ENCODE measurements around the gene TTC7B.

Gene TTC7B

DNA sequence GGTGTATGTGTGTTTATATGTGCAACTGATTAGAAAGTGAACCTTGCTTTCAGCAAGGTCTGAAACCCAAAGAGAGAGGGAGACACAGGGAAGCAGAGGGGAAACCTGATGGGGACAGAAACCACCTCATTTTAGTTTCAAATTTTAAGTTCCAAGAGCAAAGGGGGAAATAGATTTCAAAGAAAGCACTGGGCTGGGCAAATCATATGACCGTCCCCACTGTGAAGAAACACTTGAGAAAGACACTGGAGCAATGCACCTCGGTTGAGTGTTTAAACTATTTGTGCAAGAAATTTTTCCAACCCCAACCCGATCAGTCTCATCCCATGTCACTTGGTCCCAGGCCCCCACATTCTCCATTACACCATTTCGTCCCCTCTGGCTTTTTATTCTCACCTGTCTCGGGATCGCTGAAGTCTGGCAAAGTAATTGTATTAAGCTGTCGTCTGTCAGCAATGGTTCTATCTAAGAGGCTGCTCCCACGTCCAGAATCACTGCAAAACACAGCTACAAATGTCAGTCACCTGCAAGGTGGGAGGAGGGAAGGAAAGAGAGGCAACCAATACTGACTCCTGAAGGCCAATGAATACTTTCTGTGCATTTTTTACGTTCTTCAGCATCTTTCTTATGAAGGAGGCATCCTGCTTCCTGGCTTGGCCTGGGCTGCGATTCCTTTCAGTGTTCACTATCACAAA is 205.7 kb downstream of the TTC7B start:
- H3K4me3 ChIP-seq (replicated peaks in 1 of 2; ENCODE audit: low read depth in 2 of 2, low read length in 2 of 2) = no peak overlapping the region
- TF ChIP-seq, protein P1, sequence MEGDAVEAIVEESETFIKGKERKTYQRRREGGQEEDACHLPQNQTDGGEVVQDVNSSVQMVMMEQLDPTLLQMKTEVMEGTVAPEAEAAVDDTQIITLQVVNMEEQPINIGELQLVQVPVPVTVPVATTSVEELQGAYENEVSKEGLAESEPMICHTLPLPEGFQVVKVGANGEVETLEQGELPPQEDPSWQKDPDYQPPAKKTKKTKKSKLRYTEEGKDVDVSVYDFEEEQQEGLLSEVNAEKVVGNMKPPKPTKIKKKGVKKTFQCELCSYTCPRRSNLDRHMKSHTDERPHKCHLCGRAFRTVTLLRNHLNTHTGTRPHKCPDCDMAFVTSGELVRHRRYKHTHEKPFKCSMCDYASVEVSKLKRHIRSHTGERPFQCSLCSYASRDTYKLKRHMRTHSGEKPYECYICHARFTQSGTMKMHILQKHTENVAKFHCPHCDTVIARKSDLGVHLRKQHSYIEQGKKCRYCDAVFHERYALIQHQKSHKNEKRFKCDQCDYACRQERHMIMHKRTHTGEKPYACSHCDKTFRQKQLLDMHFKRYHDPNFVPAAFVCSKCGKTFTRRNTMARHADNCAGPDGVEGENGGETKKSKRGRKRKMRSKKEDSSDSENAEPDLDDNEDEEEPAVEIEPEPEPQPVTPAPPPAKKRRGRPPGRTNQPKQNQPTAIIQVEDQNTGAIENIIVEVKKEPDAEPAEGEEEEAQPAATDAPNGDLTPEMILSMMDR (IDR thresholded peaks at IDR 0.05; ENCODE audit: low read depth, low read length) = no peak
- no peak for DNase-seq (ENCODE audit: low read depth in 2 of 2)

GRCh38 chr14:90609376-90609775 is 206.9 kb downstream of the TTC7B start:
- TF ChIP-seq, protein P1 (IDR thresholded peaks at IDR 0.05; ENCODE audit: low read depth, low read length) = no peak
- no peak overlapping the region for H3K4me3 ChIP-seq (replicated peaks in 1 of 2; ENCODE audit: low read depth in 2 of 2, low read length in 2 of 2)
- no peak for DNase-seq (ENCODE audit: low read depth in 2 of 2)

- no peak overlapping the region for H3K4me3 ChIP-seq (replicated peaks in 1 of 2; ENCODE audit: low read depth in 2 of 2, low read length in 2 of 2)
- TF ChIP-seq, protein P1 (IDR thresholded peaks at IDR 0.05; ENCODE audit: low read depth, low read length) = no peak
- DNase-seq (ENCODE audit: low read depth in 2 of 2) = no peak
Observed at GRCh38 chr14:90608929-90609341, 207.3 kb downstream of the TTC7B start.

GRCh38 chr14:90608281-90608680 is 207.9 kb downstream of the TTC7B start:
- no peak overlapping the region for H3K4me3 ChIP-seq (replicated peaks in 1 of 2; ENCODE audit: low read depth in 2 of 2, low read length in 2 of 2)
- DNase-seq (ENCODE audit: low read depth in 2 of 2) = no peak
- TF ChIP-seq, protein P1 (IDR thresholded peaks at IDR 0.05; ENCODE audit: low read depth, low read length) = no peak

DNA sequence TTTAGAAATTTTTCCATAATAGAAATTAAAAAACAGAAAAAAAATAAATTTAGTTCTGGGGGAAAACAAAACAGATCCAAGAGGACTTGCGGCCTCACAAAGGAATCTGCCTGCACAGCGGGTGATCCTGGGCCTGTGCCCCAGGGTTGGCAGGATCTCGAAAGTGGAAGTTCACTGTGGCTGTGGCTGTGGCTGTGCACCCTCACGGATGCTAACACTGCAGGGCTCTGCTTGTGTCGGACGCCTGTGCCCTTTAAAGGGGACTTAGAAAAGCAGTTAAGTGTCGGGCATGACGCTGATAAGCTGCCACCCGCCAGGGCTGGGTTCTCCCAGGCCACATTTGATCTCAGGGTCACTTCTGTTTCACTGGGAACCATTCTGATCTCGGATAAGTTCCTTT is 209.1 kb downstream of the TTC7B start:
- TF ChIP-seq, protein P1 (IDR thresholded peaks at IDR 0.05; ENCODE audit: low read depth, low read length) = no peak

DNA sequence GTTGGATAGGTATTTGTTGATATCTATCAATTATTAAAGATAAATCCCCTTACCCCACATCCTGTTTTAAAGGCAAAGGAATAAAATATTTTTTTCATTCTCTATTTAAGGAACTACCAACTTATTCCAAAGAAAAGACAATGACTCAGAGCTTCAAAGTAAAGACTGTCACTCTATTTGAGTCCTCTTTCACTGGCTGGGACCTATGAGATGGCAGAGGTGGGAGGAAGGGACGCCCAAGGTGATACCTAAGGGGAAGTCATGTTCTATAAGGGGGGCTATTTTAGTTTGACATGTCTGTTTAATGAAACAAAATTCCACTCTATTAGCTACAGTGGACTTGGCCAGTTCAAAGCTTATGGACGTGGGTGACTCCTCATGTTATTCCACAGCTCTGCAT is 209.8 kb downstream of the TTC7B start:
- DNase-seq (ENCODE audit: low read depth in 2 of 2) = no peak
- TF ChIP-seq, protein P1 (IDR thresholded peaks at IDR 0.05; ENCODE audit: low read depth, low read length) = no peak
- no peak overlapping the region for H3K4me3 ChIP-seq (replicated peaks in 1 of 2; ENCODE audit: low read depth in 2 of 2, low read length in 2 of 2)

More for the DNA sequence above, 209.1 kb downstream of the TTC7B start:
- no peak overlapping the region for H3K4me3 ChIP-seq (replicated peaks in 1 of 2; ENCODE audit: low read depth in 2 of 2, low read length in 2 of 2)
- DNase-seq (ENCODE audit: low read depth in 2 of 2) = no peak

- H3K4me3 ChIP-seq (replicated peaks in 1 of 2; ENCODE audit: low read depth in 2 of 2, low read length in 2 of 2) = no peak overlapping the region
- DNase-seq (ENCODE audit: low read depth in 2 of 2) = no peak
- TF ChIP-seq, protein P1 (IDR thresholded peaks at IDR 0.05; ENCODE audit: low read depth, low read length) = no peak
Observed at GRCh38 chr14:90605430-90605829, 210.8 kb downstream of the TTC7B start.
